Glutamatergic neuron (in vitro differentiated cells): Measurements from ENCODE around the gene SYT8. TPM values are rescaled to one million over a fixed set of nuclear protein-coding genes. Genes with fewer than 3 reads are reported as not detected.

ENCODE experiments used
- DNase-seq: peaks from one replicate; pipeline ENCODE4 v3.0.0; 2022
- H3K27ac Mint-ChIP-seq: one replicate; pipeline ENCODE4 v1.8.0; 2020; ENCODE audit warnings: mild to moderate bottlenecking, mixed read lengths, inconsistent platforms; ENCODE audit not compliant: unreplicated experiment
- H3K27me3 Mint-ChIP-seq: one replicate; pipeline ENCODE4 v1.8.0; 2020; ENCODE audit warnings: mild to moderate bottlenecking, moderate library complexity, mixed read lengths, inconsistent platforms; ENCODE audit not compliant: unreplicated experiment
- H3K36me3 Mint-ChIP-seq: one replicate; pipeline ENCODE4 v1.8.0; 2020; ENCODE audit warnings: mild to moderate bottlenecking, mixed read lengths, inconsistent platforms; ENCODE audit not compliant: unreplicated experiment
- H3K4me1 Mint-ChIP-seq: one replicate; pipeline ENCODE4 v1.8.0; 2020; ENCODE audit warnings: mild to moderate bottlenecking, low read depth, mixed read lengths, inconsistent platforms; ENCODE audit not compliant: unreplicated experiment
- H3K4me3 Mint-ChIP-seq: one replicate; pipeline ENCODE4 v1.8.0; 2020; ENCODE audit warnings: mild to moderate bottlenecking, mixed read lengths, inconsistent platforms; ENCODE audit not compliant: unreplicated experiment
- H3K9me3 Mint-ChIP-seq: one replicate; pipeline ENCODE4 v1.8.0; 2020; ENCODE audit warnings: mild to moderate bottlenecking, moderate library complexity, mixed read lengths, inconsistent platforms; ENCODE audit not compliant: unreplicated experiment
- CTCF ChIP-seq: fragments of 200-600 bp; sonication (generic); IDR thresholded peaks from one replicate; pipeline ENCODE4 v1.5.0; 2021; ENCODE audit not compliant: partially characterized antibody, unreplicated experiment
- total RNA-seq: library from RNA; stranded (reverse); fragmentation: NEBNext Ultra II Directional; extraction: Animal tissue kit (Norgen Biotek cat#: 25700); gene quantifications from one replicate; pipeline ENCODE4 v1.2.1, GENCODE V29; 2021; ENCODE audit not compliant: unreplicated experiment

SYT8 gene
- total RNA-seq, 1 donor from 2014 or later, result not detected

GRCh38 chr11:1823376-1824220 lies 11.2 kb upstream of the SYT8 start:
- Mint-ChIP-seq H3K27ac (no peak overlapping the region), H3K4me3 (no peak overlapping the region), H3K4me1 (no peaks in the 10 kb centered on the region), H3K36me3 (peaks cover 5% of the 10 kb centered on the region), H3K9me3 (no peaks in the 10 kb centered on the region), H3K27me3 (peaks cover 8% of the 10 kb centered on the region)
- TF ChIP-seq CTCF, result no peak
- DNase-seq, result no peak

GRCh38 chr11:1824221-1825038 lies 10.4 kb upstream of the SYT8 start:
- H3K36me3 Mint-ChIP-seq, result peaks cover 5% of the 10 kb centered on the region
- H3K4me1 Mint-ChIP-seq, result no peaks in the 10 kb centered on the region
- peaks cover 10% of the 10 kb centered on the region for H3K27me3 Mint-ChIP-seq
- no peak for TF ChIP-seq CTCF
- H3K4me3 Mint-ChIP-seq, result no peak overlapping the region
- H3K9me3 Mint-ChIP-seq, result no peaks in the 10 kb centered on the region
- no peak overlapping the region for H3K27ac Mint-ChIP-seq
- DNase-seq, result no peak

GRCh38 chr11:1825039-1825740 lies 9.6 kb upstream of the SYT8 start:
- no peaks in the 10 kb centered on the region for H3K9me3 Mint-ChIP-seq
- H3K4me1 Mint-ChIP-seq, result no peaks in the 10 kb centered on the region
- H3K27me3 Mint-ChIP-seq, result peaks cover 10% of the 10 kb centered on the region
- H3K4me3 Mint-ChIP-seq, result no peak overlapping the region
- TF ChIP-seq CTCF, result peak; percentile 78
- no peak overlapping the region for H3K27ac Mint-ChIP-seq
- peaks cover 5% of the 10 kb centered on the region for H3K36me3 Mint-ChIP-seq
- DNase-seq, result peak; percentile 95

- Mint-ChIP-seq H3K36me3 (peaks cover 5% of the 10 kb centered on the region), H3K4me1 (no peaks in the 10 kb centered on the region), H3K27ac (no peak overlapping the region), H3K9me3 (no peaks in the 10 kb centered on the region), H3K27me3 (peaks cover 10% of the 10 kb centered on the region), H3K4me3 (no peak overlapping the region)
- peak; percentile 18 for DNase-seq
- no peak for TF ChIP-seq CTCF
Observed at GRCh38 chr11:1825785-1826451, 8.9 kb upstream of the SYT8 start.
